GM12801 (cell line): ENCODE measurements around the gene NR5A1.

Experiments
- TF ChIP-seq, protein P1 (sequence below): IDR thresholded peaks from one replicate; pipeline ENCODE4 v1.5.1; 2011; ENCODE audit warnings: control low read depth; ENCODE audit not compliant: insufficient read length; ENCODE audit errors: extremely low read depth

Gene NR5A1

DNA sequence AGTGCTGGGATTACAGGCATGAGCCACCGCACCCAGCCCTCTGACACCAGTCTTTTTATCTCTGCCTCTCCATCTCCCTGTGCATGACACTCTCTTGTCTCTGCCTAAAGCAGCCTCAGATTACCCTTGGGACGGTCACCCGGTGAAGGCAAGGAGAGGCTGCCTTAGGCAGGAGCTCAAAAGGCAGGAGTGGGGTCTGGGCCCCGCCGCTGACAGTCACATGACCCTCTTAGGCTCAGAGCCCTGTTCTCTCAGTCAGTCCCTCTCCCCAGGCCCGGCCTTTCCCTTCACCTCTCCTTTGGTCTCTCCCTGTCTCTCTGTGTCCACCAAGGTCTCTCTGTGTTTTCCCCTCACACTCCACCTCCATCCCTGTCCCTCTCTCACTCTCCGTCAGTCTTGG is 34.4 kb downstream of the NR5A1 start:
- TF ChIP-seq, protein P1, sequence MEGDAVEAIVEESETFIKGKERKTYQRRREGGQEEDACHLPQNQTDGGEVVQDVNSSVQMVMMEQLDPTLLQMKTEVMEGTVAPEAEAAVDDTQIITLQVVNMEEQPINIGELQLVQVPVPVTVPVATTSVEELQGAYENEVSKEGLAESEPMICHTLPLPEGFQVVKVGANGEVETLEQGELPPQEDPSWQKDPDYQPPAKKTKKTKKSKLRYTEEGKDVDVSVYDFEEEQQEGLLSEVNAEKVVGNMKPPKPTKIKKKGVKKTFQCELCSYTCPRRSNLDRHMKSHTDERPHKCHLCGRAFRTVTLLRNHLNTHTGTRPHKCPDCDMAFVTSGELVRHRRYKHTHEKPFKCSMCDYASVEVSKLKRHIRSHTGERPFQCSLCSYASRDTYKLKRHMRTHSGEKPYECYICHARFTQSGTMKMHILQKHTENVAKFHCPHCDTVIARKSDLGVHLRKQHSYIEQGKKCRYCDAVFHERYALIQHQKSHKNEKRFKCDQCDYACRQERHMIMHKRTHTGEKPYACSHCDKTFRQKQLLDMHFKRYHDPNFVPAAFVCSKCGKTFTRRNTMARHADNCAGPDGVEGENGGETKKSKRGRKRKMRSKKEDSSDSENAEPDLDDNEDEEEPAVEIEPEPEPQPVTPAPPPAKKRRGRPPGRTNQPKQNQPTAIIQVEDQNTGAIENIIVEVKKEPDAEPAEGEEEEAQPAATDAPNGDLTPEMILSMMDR: no peak

GRCh38 chr9:124471761-124472160 is 35.4 kb downstream of the NR5A1 start:
- TF ChIP-seq, protein P1: no peak

DNA sequence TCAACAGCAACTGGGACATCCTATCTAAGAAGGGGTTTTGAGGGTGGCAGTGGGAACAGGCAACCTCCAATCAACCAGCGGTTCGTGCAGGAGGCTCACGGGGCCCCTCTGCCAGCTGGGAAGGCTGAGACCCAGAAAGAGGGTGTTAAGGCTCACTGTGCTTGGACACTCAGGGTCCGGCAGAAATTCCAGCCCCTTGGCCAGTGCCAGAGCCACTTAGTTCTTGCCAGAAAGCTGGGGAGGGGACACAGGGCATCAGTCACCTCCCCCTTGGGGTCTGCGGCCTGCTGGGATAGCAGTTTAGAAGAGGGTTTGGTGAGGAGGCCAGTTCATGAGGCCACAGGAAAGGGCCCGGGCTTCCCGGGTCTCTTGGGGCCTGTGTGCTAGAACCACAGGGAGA is 36.5 kb downstream of the NR5A1 start:
- TF ChIP-seq, protein P1: no peak

DNA sequence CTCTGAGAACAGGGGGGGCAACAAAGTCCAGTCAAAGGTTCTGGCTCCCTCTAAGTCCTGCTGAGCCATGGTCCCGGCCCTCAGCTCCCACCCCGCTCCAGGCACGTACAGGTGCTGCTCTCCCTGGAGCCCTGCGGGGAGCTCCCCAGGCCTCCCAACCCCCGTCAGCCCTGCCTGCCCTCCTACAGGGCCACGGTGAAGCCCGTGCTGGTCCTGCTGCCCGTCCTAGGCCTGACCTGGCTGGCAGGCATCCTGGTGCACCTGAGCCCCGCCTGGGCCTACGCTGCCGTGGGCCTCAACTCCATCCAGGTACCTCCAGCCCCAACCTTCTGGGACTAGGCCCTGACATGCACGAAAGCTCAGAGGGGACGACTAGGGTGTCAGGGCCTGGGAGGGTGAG is 36.9 kb downstream of the NR5A1 start:
- TF ChIP-seq, protein P1: no peak

- TF ChIP-seq, protein P1: no peak
Measured at GRCh38 chr9:124469011-124469832, 38.0 kb downstream of the NR5A1 start.

- TF ChIP-seq, protein P1: no peak
Measured at GRCh38 chr9:124468061-124468740, 39.0 kb downstream of the NR5A1 start.

- TF ChIP-seq, protein P1: no peak
Measured at GRCh38 chr9:124467410-124468060, 39.7 kb downstream of the NR5A1 start.
